VCaP (cell line): Measurements from ENCODE around the gene ATMIN.

Experiments
- H3K27ac ChIP-seq: fragments of 450-650 bp; 2 replicates; pipeline ENCODE4 v1.5.1; 2017
- TF ChIP-seq, protein P1 (sequence below): fragments of 450-650 bp; conservative IDR thresholded peaks from 2 replicates; pipeline ENCODE4 v1.5.1; 2017; ENCODE audit warnings: mild to moderate bottlenecking, moderate library complexity

ATMIN gene

DNA sequence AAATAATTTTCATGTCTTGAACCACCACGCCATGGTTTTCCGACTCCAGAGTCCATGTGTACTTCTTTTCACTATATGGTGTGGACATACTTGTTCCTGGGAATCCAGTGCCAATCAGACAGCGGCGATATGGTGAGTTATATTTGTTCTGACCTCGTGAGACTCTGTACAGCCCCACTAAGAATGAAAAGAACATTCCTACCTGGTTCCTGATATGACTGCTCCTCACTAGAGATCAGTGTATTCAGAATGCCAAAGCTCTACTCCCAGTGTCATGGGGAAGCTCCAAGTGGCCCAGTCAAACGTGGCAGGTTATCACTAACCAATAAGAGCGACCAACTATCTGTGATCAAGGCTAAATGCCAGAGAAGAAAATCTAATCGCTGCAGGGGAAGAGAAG, 35.3 kb downstream of the ATMIN start:
- no peak overlapping the region for H3K27ac ChIP-seq
- TF ChIP-seq, protein P1, sequence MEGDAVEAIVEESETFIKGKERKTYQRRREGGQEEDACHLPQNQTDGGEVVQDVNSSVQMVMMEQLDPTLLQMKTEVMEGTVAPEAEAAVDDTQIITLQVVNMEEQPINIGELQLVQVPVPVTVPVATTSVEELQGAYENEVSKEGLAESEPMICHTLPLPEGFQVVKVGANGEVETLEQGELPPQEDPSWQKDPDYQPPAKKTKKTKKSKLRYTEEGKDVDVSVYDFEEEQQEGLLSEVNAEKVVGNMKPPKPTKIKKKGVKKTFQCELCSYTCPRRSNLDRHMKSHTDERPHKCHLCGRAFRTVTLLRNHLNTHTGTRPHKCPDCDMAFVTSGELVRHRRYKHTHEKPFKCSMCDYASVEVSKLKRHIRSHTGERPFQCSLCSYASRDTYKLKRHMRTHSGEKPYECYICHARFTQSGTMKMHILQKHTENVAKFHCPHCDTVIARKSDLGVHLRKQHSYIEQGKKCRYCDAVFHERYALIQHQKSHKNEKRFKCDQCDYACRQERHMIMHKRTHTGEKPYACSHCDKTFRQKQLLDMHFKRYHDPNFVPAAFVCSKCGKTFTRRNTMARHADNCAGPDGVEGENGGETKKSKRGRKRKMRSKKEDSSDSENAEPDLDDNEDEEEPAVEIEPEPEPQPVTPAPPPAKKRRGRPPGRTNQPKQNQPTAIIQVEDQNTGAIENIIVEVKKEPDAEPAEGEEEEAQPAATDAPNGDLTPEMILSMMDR, result no peak

DNA sequence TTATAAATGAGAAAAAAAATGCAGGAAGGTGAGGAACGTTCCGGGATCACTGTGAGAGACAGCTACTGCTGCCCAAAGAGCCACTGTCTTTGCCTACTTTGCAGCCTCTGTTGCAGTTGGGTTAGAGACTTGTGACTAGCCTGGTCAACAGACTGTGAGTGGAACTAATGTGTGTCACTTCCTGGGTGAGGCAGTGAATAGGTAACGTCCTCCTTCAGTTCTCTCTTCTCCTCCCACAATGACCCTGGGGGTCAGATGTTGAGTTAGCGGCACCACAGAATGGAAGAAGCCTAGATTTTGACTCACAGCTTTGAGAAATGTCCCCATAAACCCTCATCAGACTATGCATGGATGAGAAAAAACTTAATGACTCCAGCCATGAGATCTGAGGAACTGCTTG, 36.2 kb downstream of the ATMIN start:
- H3K27ac ChIP-seq, result no peak overlapping the region
- TF ChIP-seq, protein P1, result no peak

DNA sequence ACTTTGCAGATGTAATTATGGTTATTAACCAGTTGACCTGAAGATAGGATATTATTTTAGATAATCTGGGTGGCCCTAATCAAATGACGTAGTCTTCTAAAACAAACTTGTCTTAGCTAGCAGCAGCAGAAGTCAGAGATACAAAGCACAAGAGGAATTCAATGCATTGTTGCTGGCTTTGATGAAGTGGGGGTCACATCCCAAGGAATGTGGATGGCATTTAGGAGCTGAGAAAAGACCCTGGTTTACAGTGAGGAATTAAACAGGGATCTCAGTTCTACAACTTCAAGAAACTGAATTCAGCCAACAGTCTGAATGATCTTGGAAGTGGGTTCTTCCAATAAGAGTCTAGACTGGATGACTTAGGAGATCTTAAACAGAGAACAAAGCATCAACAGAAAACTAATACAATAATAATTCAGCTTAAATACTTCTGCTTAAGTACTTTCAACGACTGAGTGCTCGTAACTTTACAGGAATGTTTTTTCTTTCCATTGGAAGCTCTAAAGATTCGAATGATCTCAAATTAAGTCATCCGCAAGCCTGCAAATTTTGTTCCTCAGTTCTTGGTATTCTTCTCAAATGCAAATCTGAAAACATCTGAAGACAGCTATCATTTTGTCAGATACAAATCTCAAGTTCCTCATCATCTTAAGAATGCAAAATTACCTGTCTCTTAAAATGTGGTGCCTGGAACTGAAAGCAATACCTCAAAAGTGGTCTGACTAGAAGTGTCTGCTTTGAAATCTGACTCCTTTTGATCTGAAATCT, 38.1 kb downstream of the ATMIN start:
- peak overlapping the region; percentile 45 for H3K27ac ChIP-seq
- TF ChIP-seq, protein P1, result no peak

DNA sequence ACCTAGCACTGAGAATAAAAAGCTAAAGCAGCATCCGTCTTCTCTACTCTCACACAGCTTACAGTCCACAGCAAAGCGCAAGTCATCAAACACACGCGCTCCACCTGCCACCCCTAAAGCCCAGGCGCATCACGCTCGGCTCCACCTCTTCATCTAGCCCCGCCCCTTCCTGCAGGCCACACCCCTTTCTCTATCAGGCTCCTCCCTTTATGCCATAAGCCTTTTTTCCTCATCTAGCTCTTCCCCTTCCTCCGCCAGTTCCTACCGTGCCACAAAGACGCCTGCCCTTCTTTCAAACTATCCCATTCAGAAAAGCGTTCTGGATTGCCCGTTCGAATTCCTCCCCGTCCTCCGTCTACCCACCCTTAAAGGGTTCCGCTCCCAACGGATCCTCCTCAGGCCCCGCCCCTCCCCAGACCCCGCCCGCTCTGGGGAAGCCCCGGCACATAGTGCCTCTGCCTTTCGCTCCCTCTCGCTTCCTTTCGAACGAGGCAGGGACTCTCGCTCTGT, 41.0 kb downstream of the ATMIN start:
- peak overlapping the region; percentile 80 for H3K27ac ChIP-seq
- TF ChIP-seq, protein P1, result no peak

DNA sequence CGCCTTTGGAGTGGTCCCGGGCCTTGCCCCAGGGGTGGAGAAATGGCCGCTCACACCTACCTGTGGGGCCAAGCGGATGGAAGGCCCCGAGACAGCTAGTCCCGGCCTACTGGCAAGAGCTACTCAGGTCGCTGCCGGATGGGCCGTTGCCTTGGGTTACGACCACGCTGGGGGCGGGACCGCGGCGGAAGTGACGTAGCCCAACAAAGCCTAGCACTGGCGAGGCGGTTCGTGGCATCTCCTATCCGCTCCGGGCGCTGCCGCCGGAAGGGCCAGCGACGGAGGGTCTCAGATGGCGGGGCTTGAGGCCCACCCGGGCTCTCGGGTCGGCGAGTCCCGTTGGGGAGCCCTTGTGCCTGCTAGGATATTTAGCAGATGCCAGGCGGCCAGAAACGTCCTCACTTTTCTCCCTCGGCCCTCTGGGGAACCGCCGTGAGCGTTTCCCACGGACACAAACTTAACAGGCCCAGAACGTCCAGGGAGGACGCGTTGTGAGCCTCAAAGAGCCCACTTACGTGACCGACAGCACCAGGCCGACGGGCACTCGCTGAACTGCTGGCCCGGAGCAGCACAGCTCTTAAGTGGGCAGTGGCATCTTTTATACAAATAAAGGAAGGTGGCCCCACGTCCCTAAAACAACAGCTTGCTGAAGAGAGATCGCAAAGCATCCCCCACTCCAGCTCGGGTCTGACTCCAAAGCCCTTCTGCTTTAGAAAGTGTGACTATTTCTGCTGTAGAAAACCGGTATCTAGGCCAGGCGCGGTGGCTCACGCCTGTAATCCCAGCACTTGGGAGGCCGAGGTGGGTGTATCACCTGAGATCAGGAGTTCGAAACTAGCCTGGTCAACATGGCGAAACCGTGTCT, 41.7 kb downstream of the ATMIN start, which contains the start of gene C16orf46:
Gene C16orf46 (minus strand): TSS at position 163 of the 865 bp plus-strand sequence. CDS start 13,283 bp downstream, outside the sequence.
- TF ChIP-seq, protein P1, result no peak
- H3K27ac ChIP-seq, result peak within 1 kb of the TSS; percentile 80

DNA sequence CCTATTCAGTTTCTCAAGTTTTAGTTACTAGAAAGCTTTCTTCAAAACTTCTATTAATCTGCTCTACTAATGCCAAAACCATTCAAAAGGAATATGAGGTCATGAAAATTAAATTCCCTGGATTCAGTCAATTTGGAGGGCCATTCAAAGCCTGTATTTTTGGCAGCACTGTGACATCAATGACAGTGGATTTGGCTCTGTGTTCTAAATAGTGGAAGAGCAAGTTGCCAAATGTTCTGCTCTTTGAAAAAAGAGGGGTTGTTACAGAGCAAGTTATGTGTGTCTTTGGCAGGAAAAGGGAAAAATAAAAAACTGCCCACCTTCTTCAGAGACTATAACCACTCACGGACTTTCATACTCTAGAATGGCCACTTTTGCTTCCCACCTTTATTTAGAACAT, 44.6 kb downstream of the ATMIN start:
- H3K27ac ChIP-seq, result no peak overlapping the region
- TF ChIP-seq, protein P1, result no peak

DNA sequence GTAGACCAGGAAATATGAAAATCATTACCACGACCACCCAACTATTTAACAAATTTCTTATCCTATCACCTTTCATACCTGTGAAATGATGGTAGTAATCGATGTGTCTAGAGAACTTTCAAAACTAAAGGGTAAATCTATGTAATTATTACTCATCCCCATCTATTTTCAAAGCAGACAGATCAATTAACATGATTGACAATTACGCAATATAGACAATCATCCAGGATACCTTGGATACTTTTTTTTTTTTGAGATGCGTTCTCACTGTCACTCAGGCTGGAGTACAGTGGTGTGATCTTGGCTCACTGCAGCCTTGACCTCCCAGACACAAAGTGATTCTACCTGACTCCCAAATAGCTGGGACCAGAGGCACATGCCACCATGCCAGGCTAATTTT, 45.4 kb downstream of the ATMIN start:
- TF ChIP-seq, protein P1, result no peak
- H3K27ac ChIP-seq, result no peak overlapping the region
